Ascending aorta (tissue), 2 donors: ENCODE results near the gene CETN3. TPM values are rescaled to one million over a fixed set of nuclear protein-coding genes. Genes with fewer than 3 reads are reported as not detected.

Source experiments
- DNase-seq, 2 donors: peaks; one replicate each; pipeline ENCODE4 v3.0.0-alpha.2; 2019; ENCODE audit warnings: low spot score in 2 of 2
- H3K27ac ChIP-seq, 2 donors: fragments of 200-600 bp; sonication (generic); one replicate each; pipeline ENCODE4 v1.5.1; 2016 to 2017; ENCODE audit warnings: mild to moderate bottlenecking in 1 of 2
- H3K27me3 ChIP-seq: fragments of 200-600 bp; sonication (generic); one replicate; pipeline ENCODE4 v1.5.1; 2017
- H3K36me3 ChIP-seq, 2 donors: fragments of 200-600 bp; sonication (generic); one replicate each; pipeline ENCODE4 v1.5.1; 2016
- H3K4me1 ChIP-seq, 2 donors: fragments of 200-600 bp; sonication (generic); one replicate each; pipeline ENCODE4 v1.5.1; 2016 to 2017; ENCODE audit warnings: mild to moderate bottlenecking in 1 of 2
- H3K4me3 ChIP-seq, 2 donors: fragments of 200-600 bp; sonication (generic); one replicate each; pipeline ENCODE4 v1.5.1; 2016 to 2017; ENCODE audit warnings: mild to moderate bottlenecking in 1 of 2
- H3K9me3 ChIP-seq, 2 donors: fragments of 200-600 bp; sonication (generic); one replicate each; pipeline ENCODE4 v1.5.1; 2016
- CTCF ChIP-seq, 3 experiments: fragments of 200-600 bp in 2 of 3; fragments of 450-650 bp in 1 of 3; sonication (generic) in 2 of 3; IDR thresholded peaks; one replicate each; pipeline ENCODE4 v1.5.1; 2016 to 2019; ENCODE audit warnings: antibody characterized with exemption in 3 of 3, mild to moderate bottlenecking in 1 of 3, moderate library complexity in 1 of 3
- intact Hi-C: fragments of 100-400 bp; cut with DNase I; formaldehyde crosslinking; loops from one replicate; pipeline ENCODE4 v1.15.1; 2023
- total RNA-seq: library from RNA; depleted of rRNA; stranded (reverse); fragments of >200 nt; gene quantifications from one replicate; pipeline ENCODE4 v1.1.0, GENCODE V29; 2016

CETN3 gene
- total RNA-seq, 1 donor from 2014 or later = 36.7 TPM

- no peak for DNase-seq
- no peak overlapping the region for H3K27ac ChIP-seq
- no peaks in the 10 kb centered on the region for H3K4me1 ChIP-seq
- H3K36me3 ChIP-seq = no peaks in the 10 kb centered on the region
- TF ChIP-seq CTCF (IDR thresholded peaks at IDR 0.05) = peak; percentile 22 to 71 (median 63)
- no peaks in the 10 kb centered on the region for H3K9me3 ChIP-seq
- intact Hi-C loops = no loop called here
- H3K4me3 ChIP-seq = no peak overlapping the region
- H3K27me3 ChIP-seq = no peaks in the 10 kb centered on the region
These were observed 24.7 kb upstream of the CETN3 start for GRCh38 chr5:90434116-90434714.

- intact Hi-C loops = no loop called here
- no peak overlapping the region for H3K27ac ChIP-seq
These were observed 14.7 kb upstream of the CETN3 start for GRCh38 chr5:90424245-90424644.

GRCh38 chr5:90421136-90421535 is 11.6 kb upstream of the CETN3 start:
- Histone ChIP-seq H3K27me3 (no peaks in the 10 kb centered on the region), H3K36me3 (no peaks in the 10 kb centered on the region), H3K4me3 (no peak overlapping the region), H3K4me1 (no peaks in the 10 kb centered on the region), H3K27ac (no peak overlapping the region), H3K9me3 (no peaks in the 10 kb centered on the region)
- intact Hi-C loops = no loop called here
- TF ChIP-seq CTCF (IDR thresholded peaks at IDR 0.05) = no peak
- DNase-seq = no peak

More at GRCh38 chr5:90424245-90424644, 14.7 kb upstream of the CETN3 start:
- H3K36me3 ChIP-seq = no peaks in the 10 kb centered on the region
- H3K27me3 ChIP-seq = no peaks in the 10 kb centered on the region
- H3K4me3 ChIP-seq = no peak overlapping the region
- H3K4me1 ChIP-seq = no peaks in the 10 kb centered on the region
- TF ChIP-seq CTCF (IDR thresholded peaks at IDR 0.05) = no peak
- H3K9me3 ChIP-seq = no peaks in the 10 kb centered on the region
- DNase-seq = no peak

GRCh38 chr5:90418214-90418613 is 8.7 kb upstream of the CETN3 start:
- no peak for TF ChIP-seq CTCF (IDR thresholded peaks at IDR 0.05)
- H3K4me1 ChIP-seq = no peaks in the 10 kb centered on the region
- H3K27me3 ChIP-seq = no peaks in the 10 kb centered on the region
- no peak overlapping the region for H3K4me3 ChIP-seq
- H3K36me3 ChIP-seq = no peaks in the 10 kb centered on the region
- intact Hi-C loops = no loop called here
- no peak for DNase-seq
- no peaks in the 10 kb centered on the region for H3K9me3 ChIP-seq
- no peak overlapping the region for H3K27ac ChIP-seq

- H3K36me3 ChIP-seq = peaks cover 0 to 6% of the 10 kb centered on the region in 2 donors
- no peaks in the 10 kb centered on the region for H3K9me3 ChIP-seq
- no peak for DNase-seq
- peak overlapping the region; percentile 72 to 89 for H3K4me3 ChIP-seq
- intact Hi-C loops = loop anchor here (5.0 kb wide), 1 partner anchor 1748 kb away; no protein-coding TSS in a partner anchor
- H3K27me3 ChIP-seq = no peaks in the 10 kb centered on the region
- TF ChIP-seq CTCF (IDR thresholded peaks at IDR 0.05) = no peak
- H3K4me1 ChIP-seq = peaks cover 0 to 5% of the 10 kb centered on the region in 2 donors
- H3K27ac ChIP-seq = peak overlapping the region; percentile 74 to 95
These were observed 714 bp upstream of the CETN3 start for GRCh38 chr5:90410178-90410762.
